Mononuclear cell (primary cell): ENCODE results near the gene SPRY1. TPM values are rescaled to one million over a fixed set of nuclear protein-coding genes. Genes with fewer than 3 reads are reported as not detected.

Experiments
- H3K27me3 ChIP-seq: 2 replicates; pipeline ENCODE4 v1.6.0; 2011; ENCODE audit warnings: low read length, control low read depth; ENCODE audit not compliant: insufficient read depth
- H3K4me1 ChIP-seq: 2 replicates; pipeline ENCODE4 v1.5.1; 2011; ENCODE audit warnings: mild to moderate bottlenecking, low read length, control low read depth; ENCODE audit not compliant: insufficient read depth
- H3K4me3 ChIP-seq: 2 replicates; pipeline ENCODE4 v1.5.1; 2011; ENCODE audit warnings: mild to moderate bottlenecking, low read length, moderate library complexity
- H3K9me3 ChIP-seq: 2 replicates; pipeline ENCODE4 v1.5.1; 2011; ENCODE audit warnings: low read depth, mild to moderate bottlenecking, control low read depth, low read length
- total RNA-seq: library from RNA; depleted of rRNA; stranded (reverse); fragments of >200 nt; gene quantifications from one replicate; pipeline ENCODE4 v1.2.3, GENCODE V29; 2012

The SPRY1 gene
- total RNA-seq, 1 donor, result 14.1 TPM

DNA sequence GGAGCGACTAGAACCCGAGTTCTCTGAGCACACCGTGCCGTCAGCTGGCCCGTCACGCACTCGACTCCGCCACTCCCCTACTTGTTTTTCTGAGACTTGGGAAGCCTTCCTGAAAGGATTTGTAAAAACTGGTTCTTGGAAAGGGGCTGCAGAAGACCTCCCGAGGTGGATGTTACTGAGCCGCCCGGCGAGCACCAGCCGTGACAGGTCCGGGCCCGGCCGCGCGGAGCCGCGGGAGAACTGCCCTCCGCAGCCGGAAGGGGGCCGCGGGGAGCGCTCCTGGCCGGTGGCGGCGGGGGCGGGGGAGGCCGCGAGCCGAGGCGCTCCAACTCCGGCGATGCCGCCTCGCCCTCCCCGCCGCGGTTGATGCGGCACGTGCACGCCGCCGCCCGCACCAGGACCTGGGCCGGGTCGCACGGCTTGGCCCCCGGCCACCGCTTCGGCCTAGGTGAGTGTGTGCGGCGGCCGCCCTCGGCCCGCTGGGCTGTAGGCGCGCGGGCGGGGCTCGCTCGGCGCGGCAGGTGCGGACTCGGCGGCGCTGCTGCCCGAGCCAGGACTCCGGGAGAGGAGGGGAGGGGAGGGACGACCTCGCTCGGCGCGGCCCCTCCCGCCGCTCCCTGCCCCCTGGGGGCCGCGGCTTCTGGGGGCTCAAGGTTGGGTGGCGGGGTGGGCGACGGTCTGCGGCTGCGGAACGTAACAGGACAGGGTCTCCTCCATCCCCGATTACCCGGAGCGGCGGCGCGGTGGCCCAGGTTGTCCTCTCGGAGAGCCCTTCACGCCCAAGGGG lies 1.7 kb downstream of the SPRY1 start:
- Histone ChIP-seq H3K9me3 (no peaks in the 10 kb centered on the region), H3K4me3 (peak overlapping the region; percentile 49), H3K4me1 (peaks cover 35% of the 10 kb centered on the region), H3K27me3 (peaks cover 14% of the 10 kb centered on the region)

DNA sequence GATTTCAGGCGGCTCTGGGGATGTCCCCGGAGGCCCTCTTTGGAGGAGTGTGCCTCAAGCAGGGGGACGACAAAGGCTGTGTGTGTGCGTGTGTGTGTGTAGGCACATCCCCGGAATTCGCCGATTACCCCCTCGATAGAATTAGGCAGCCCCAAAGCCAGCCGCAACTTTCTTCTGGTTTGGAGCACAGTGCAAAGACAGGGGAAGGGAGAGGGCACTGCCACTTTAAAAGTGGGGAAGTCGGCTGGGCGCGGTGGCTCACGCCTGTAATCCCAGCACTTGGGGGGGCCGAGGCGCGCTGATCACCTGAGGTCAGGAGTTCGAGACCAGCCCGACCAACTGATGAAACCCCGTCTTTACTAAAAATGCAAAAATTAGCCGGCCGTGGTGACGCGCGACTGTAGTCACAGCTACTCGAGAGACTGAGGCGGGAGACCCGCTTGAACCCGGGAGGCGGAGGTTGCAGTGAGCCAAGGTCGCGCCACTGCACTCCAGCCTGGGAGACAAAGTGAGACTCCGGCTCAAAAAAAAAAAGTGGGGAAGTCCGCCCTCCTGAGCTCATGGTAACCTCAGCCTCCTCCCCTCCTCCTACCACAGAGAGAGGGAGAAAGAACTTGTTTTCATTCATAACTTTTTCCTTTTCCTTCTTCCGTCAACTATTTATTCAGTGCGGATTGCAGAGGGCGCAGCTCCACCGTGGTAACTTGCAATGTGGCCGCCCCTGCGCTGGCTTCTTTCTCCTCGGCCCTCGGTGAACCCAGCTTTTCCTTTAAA lies 2.4 kb downstream of the SPRY1 start:
- H3K4me1 ChIP-seq, result peaks cover 35% of the 10 kb centered on the region
- peaks cover 14% of the 10 kb centered on the region for H3K27me3 ChIP-seq
- peak overlapping the region; percentile 49 for H3K4me3 ChIP-seq
- no peaks in the 10 kb centered on the region for H3K9me3 ChIP-seq

GRCh38 chr4:123399627-123400358 lies 3.2 kb downstream of the SPRY1 start:
- H3K27me3 ChIP-seq, result peaks cover 14% of the 10 kb centered on the region
- peaks cover 35% of the 10 kb centered on the region for H3K4me1 ChIP-seq
- H3K4me3 ChIP-seq, result peak overlapping the region; percentile 49
- H3K9me3 ChIP-seq, result no peaks in the 10 kb centered on the region

DNA sequence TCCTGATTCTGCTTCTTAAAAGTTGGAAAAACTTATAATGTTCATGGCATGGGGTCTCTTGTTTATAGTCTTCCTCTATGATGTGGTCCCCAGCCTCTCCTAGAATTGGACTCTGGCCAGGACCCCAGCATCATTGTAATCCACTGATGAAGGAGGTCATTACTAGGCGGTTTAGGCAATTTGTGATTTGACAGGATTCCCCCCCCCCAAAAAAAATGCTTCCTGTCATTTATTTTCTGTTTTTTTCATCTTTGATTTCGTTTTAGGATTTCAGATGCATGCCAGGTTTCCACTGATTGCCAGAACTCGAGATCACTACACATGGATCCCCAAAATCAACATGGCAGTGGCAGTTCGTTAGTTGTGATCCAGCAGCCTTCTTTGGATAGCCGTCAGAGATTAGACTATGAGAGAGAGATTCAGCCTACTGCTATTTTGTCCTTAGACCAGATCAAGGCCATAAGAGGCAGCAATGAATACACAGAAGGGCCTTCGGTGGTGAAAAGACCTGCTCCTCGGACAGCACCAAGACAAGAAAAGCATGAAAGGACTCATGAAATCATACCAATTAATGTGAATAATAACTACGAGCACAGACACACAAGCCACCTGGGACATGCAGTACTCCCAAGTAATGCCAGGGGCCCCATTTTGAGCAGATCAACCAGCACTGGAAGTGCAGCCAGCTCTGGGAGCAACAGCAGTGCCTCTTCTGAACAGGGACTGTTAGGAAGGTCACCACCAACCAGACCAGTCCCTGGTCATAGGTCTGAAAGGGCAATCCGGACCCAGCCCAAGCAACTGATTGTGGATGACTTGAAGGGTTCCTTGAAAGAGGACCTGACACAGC lies 4.9 kb downstream of the SPRY1 start:
- Histone ChIP-seq H3K4me3 (no peak overlapping the region), H3K9me3 (no peaks in the 10 kb centered on the region), H3K27me3 (peaks cover 14% of the 10 kb centered on the region), H3K4me1 (peaks cover 34% of the 10 kb centered on the region)

GRCh38 chr4:123402121-123402465 lies 5.5 kb downstream of the SPRY1 start:
- Histone ChIP-seq H3K9me3 (no peaks in the 10 kb centered on the region), H3K4me3 (no peak overlapping the region), H3K27me3 (peaks cover 11% of the 10 kb centered on the region), H3K4me1 (peaks cover 28% of the 10 kb centered on the region)

GRCh38 chr4:123403080-123403604 lies 6.5 kb downstream of the SPRY1 start:
- peaks cover 18% of the 10 kb centered on the region for H3K4me1 ChIP-seq
- no peak overlapping the region for H3K4me3 ChIP-seq
- H3K27me3 ChIP-seq, result peaks cover 11% of the 10 kb centered on the region
- no peaks in the 10 kb centered on the region for H3K9me3 ChIP-seq

DNA sequence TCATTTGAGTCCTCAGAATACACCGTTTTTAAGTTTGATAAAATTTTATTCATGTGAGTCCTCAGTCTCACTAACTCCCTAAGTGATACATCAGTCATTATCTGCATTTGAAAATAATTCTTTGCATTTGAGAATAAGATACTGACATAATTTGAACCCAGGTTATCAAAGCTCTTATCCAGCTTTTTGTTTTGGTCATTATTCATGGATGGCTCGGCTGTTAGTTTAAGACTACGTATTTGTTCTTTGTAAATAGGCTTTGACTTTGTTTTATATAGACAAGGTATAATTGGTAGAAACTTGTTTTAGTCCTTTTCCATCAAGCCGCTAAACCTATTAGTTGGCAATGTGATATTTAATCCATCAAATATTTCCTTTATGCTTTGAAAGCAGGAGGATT lies 7.9 kb downstream of the SPRY1 start:
- Histone ChIP-seq H3K4me1 (peaks cover 7% of the 10 kb centered on the region), H3K4me3 (no peak overlapping the region), H3K9me3 (no peaks in the 10 kb centered on the region), H3K27me3 (peaks cover 9% of the 10 kb centered on the region)

DNA sequence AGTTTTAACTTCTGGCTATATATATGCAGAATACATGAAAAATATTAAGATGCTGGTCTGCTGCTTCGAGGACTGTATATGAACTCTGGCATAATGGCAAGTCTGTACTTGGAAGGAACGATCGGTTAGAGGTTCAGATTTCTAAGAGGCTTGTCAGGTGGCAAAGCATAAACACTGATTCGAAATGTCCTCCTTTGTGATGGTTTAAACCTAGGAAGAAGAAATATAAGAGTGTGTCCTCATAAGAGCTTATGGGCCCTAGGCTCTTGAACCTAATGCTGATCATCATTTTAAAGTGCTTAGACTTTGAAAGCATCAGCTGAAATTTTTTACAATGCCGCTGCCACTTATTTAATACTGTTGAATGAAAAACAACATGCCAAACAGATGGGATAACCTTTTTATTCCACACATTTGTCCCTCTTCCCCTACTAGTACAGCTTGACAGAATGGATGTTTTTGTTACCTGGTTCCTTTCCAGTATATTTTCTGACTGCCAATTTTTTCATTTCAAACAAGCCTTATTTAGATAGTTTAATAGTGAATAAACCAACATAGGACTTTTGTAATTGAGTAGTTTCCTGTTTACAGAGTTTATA lies 8.8 kb downstream of the SPRY1 start:
- Histone ChIP-seq H3K27me3 (peaks cover 1% of the 10 kb centered on the region), H3K4me3 (no peak overlapping the region)

GRCh38 chr4:123406872-123407271 lies 10.3 kb downstream of the SPRY1 start:
- H3K27me3 ChIP-seq, result no peaks in the 10 kb centered on the region
- no peaks in the 10 kb centered on the region for H3K9me3 ChIP-seq
- no peak overlapping the region for H3K4me3 ChIP-seq
- peaks cover 1% of the 10 kb centered on the region for H3K4me1 ChIP-seq

More for the DNA sequence above, 8.8 kb downstream of the SPRY1 start:
- Histone ChIP-seq H3K9me3 (no peaks in the 10 kb centered on the region), H3K4me1 (no peaks in the 10 kb centered on the region)

- Histone ChIP-seq H3K4me3 (no peak overlapping the region), H3K9me3 (no peaks in the 10 kb centered on the region), H3K27me3 (no peaks in the 10 kb centered on the region), H3K4me1 (peaks cover 12% of the 10 kb centered on the region)
Measured at GRCh38 chr4:123408471-123409084, 12.0 kb downstream of the SPRY1 start.

- Histone ChIP-seq H3K4me1 (peaks cover 18% of the 10 kb centered on the region), H3K4me3 (no peak overlapping the region), H3K27me3 (no peaks in the 10 kb centered on the region), H3K9me3 (no peaks in the 10 kb centered on the region)
Measured at GRCh38 chr4:123409334-123409733, 12.7 kb downstream of the SPRY1 start.

GRCh38 chr4:123411514-123411913 lies 14.9 kb downstream of the SPRY1 start:
- no peaks in the 10 kb centered on the region for H3K27me3 ChIP-seq
- H3K4me1 ChIP-seq, result peaks cover 28% of the 10 kb centered on the region
- H3K4me3 ChIP-seq, result no peak overlapping the region
- H3K9me3 ChIP-seq, result no peaks in the 10 kb centered on the region

DNA sequence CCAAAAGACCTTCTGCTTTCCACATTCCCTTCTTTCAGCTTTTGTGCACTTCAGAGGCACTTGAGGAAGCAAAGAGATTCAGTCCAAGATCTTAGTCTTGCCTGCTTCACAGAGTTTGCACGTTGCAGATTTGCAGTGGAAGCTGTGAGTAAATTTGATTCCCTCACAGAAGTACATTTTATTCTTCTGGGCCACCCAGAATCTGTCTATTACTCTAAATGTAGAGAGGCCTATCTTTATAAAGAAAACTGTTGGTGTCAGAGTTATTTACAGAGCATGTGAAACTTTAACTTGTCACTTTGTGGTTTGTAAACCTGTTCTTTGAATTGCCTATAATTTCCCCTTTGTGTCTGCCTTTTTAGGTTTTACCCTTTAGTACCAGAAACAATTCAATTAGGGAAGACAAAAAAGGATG lies 15.5 kb downstream of the SPRY1 start:
- Histone ChIP-seq H3K4me1 (peaks cover 33% of the 10 kb centered on the region), H3K4me3 (no peak overlapping the region), H3K9me3 (no peaks in the 10 kb centered on the region), H3K27me3 (no peaks in the 10 kb centered on the region)
